Epidermal melanocyte (primary cell): Measurements from ENCODE around the gene SLC22A1.
"Not testable (repeated sequence)": the region's sequence is repeated elsewhere in the genome, so short reads cannot be mapped to it uniquely, and the experiment has no call there.

Experiments used
- DNase-seq: peaks from one replicate; pipeline ENCODE4 v3.0.0; 2011; ENCODE audit warnings: low spot score; ENCODE audit not compliant: insufficient read length

Gene SLC22A1

DNA sequence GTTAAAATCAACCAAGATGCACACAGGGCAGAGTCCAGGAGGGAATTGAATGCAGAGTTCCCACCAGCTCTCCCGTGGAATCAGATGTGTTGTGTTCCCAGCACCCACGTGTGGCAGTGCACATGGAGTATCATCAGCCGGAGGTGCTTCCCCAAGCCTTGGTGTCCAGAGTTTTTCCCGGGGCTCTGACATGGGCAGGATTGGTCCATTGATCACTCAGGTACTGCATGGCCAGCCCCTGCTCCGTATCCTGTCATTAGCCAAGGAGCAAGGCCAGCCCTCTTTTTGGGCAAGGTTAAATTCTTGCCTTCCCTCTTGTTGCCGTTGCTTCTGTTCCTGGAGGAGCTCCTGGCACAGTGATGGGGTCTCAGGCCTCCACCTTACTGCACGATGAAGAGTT lies 28.6 kb upstream of the SLC22A1 start:
- DNase-seq, result no peak

DNA sequence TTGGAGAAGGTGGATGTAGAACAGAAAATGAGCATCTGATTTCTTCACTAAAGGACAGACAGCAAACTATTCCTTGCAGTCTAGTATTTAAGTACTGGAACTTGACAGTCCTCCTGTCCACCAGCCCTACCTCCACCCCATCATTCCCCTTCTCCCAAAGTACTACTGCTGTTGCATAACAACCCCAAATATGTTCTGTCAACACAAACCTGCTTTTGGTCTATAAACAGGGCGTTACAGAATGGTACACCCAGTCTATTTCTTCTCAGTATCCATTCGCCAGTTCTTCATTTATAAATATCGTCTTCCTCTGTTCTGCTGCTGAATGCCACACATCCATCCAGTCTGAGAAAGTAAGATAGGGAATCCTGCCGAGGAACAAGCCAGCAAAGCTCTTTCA lies 27.7 kb upstream of the SLC22A1 start:
- DNase-seq, result no peak

DNA sequence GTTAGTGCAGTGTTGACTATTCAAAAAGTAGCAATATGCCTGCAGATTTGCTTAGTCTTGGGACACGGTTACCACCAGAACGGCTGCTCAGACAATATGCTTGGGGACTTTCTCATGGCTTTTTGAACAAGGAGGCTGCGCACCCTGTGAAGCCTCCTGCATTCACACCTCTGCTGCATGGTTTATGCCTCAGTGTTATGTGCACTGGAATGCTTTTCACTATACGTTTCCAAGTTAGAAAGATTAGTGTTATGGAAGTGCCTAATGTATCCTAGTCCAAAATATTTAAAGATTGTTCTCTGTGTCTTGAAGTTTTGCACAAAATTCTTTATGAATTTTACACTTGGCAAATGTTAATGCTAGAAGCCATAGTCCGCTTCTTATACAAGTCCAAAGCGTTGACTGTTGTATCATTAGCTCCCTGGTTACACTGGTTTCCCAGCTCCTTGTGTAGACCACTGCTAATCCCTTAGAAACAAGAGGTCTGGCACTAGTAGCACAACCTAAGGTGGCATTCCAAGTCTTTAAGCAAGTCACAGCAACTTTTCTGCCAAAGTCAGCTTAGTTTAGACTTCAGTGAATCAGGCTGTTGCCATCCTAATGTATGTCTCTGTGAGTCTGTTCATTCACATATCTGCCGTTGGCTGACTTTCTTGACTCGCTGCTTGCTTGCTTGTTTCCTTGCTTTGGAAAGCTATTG lies 26.3 kb upstream of the SLC22A1 start:
- no peak for DNase-seq

DNA sequence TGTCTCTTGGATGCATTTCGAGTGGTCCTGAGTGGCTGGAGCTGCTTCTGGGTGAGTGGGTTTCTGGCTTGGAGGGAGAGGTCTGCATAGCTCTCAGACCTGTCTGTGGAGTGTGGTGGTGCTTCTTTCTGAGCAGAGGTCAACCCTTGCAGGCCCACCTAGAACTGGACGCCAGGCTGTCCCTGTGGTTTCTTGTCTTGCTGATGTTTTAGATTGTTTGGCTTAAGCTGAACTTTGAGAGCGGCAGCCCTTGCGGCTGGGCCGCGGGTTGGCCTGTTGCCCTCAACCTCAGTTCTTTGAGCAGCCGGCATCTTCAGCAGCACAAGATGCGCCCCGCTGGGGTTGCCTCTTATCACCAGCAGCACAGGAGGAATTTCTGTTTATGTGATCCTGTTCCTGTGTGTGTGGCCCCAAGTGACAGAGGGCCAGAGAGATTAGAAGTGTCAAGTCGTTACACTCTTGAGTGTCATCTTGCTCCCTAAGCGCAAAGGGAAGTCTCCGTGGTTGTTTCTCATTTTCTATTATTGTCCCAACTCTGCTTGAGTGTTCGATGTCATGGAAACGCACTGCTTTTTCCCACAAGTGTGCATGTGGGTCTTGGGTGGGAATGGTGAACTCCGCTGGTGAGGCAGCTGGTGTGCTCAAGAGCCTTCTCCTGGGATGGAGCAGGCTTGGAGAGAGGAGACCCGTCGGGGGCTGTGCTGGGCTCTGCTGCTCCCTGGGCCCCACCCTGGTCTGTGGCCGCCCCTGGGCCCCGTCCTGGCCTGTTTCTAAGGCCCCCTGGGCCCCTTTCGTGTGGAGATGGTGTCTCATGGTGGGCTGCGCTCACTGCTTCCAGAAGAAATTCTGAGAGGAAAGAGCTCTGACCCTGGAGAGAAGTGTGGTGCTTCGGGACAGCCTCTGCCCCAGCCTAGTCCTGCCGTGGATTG lies 20.1 kb upstream of the SLC22A1 start:
- no peak for DNase-seq

DNA sequence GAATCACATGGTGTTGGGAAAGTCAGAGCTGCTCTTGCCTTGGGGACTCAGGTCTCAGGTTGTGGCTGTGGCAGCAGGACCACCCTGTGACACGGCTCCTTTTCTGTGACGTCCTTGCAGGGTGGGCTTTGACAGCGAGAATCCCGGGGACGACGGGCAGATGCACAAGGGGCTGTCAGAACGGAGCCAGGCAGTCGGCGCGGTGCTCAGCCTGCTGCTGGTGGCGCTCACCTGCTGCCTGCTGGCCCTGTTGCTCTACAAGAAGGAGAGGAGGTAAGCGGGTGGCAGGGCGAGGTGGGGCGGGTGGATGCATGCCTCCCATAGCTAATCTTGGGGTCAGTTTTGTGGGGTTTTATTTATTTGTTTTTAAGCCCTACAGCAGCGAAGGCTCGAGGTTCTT lies 19.2 kb upstream of the SLC22A1 start:
- DNase-seq, result no peak

DNA sequence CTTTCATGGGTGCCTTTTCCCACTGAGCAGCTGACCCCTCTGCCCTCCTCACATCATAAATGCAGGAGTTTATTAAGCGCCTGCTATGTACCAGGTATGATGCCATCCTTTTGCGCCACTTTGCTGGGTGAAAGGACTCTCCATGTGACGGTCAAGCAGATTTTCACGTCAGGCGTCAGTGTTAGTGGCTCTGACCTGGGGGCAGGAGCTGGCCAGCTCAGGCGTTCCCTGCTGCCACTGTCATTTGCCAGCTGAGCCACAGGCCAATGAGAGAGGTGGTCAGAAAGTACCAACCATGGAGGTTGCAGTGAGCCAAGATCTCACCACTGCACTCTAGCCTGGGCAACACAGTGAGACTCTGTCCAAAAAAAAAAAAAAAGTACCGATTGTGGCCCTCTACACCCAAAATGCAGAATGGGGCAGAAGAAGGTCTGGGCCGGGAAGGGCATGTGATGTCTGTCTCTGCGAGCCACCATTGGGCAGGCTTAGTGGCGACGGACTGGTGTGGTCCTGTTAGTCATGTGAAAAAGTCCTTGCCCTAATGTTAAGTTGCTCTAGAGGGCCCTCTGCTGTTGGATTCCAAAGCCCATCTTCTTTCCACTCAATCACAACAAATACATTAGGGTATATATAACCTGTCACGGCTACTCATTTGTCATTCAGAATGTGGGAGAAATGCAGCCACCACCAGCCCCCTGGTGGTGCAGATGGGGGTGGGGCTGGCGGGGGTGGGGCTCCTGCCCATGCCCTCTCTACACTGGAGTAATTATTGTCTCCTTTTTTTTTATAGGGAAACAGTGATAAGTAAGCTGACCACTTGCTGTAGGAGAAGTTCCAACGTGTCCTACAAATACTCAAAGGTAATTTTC lies 18.4 kb upstream of the SLC22A1 start:
- no peak for DNase-seq

DNA sequence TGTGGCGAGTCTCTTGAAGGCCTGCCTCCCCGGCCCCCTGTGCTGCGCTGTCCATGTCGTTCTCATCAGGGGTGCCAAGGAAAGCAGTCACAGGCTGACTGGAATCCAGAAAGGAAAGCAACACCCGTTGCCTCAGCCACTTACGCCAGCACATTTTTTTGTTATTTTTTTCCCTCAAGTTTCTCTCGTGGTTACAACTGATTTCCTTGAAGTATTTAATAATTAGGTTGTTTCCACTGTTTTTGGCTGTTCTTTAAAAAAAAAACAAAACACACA lies 17.9 kb upstream of the SLC22A1 start:
- DNase-seq, result no peak

DNA sequence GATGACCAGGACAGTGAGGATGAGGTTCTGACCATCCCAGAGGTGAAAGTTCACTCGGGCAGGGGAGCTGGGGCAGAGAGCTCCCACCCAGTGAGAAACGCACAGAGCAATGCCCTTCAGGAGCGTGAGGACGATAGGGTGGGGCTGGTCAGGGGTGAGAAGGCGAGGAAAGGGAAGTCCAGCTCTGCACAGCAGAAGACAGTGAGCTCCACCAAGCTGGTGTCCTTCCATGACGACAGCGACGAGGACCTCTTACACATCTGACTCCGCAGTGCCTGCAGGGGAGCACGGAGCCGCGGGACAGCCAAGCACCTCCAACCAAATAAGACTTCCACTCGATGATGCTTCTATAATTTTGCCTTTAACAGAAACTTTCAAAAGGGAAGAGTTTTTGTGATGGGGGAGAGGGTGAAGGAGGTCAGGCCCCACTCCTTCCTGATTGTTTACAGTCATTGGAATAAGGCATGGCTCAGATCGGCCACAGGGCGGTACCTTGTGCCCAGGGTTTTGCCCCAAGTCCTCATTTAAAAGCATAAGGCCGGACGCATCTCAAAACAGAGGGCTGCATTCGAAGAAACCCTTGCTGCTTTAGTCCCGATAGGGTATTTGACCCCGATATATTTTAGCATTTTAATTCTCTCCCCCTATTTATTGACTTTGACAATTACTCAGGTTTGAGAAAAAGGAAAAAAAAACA lies 16.6 kb upstream of the SLC22A1 start:
- DNase-seq, result no peak

DNA sequence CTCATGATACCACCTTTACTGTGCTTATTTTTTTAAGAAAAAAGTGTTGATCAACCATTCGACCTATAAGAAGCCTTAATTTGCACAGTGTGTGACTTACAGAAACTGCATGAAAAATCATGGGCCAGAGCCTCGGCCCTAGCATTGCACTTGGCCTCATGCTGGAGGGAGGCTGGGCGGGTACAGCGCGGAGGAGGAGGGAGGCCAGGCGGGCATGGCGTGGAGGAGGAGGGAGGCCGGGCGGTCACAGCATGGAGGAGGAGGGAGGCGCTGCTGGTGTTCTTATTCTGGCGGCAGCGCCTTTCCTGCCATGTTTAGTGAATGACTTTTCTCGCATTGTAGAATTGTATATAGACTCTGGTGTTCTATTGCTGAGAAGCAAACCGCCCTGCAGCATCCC lies 15.6 kb upstream of the SLC22A1 start:
- no peak for DNase-seq

DNA sequence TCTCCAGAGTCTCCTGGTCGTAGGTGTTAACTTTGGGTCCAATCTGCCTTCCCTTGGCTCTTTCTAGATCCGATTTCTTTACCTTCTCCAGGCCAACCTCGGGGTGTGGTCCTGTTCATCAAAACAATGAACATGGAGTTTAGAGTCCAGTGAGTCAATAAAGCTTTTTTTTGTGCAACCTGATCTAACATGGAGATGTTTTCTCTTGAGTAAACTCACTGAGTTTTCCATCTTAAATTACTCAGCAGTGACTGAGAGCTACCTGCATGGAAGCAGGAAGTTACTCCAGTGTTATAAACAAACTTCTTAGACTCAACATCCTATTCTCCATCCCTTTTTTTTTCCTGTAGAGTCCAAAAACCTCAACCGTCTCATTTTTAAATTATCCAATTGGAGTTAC lies 14.9 kb upstream of the SLC22A1 start:
- DNase-seq, result no peak

DNA sequence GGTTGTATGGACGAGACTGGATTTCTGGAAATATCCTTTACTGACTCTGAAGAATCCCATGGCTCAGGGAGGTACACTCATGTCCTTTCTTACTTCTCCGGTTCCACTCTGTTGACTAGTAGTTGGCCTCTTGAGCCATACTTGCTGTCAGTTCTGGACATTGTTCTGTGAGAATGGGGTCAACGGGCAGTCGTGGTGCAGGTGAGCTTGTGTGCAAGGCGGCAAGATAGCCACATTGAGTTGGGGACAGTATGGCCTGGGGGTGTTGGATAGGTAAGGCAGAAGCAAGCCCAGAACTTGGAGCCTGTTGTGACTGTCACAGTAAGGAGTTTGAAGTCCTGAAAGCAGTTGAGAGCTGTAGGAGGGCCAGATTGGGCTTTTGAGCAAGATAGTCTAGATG lies 13.5 kb upstream of the SLC22A1 start:
- DNase-seq, result no peak

DNA sequence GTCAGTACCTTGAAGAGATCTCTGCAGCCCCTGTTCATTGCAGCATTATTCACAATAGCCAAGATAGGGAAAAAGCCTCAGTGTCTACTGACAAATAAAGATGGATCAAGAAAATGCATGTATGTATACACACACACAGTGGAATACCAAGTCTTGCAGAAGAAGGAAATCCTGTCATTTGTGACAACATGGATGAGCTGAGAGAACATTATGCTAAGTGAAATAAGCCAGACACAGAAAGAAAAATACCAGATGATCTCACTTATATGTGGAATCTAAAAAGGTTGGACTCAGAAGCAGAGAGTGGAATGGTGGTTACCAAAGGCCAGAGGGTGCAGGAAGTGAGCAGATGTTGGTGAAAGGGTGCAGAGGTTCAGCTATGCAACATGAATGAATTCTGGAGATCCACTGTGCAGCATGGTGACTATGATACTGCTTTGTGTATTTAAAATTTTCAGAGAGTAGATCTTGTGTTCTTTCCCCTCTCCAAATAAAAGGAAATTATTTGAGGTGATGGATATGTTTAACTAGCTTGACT lies 11.0 kb upstream of the SLC22A1 start:
- DNase-seq, result no peak

DNA sequence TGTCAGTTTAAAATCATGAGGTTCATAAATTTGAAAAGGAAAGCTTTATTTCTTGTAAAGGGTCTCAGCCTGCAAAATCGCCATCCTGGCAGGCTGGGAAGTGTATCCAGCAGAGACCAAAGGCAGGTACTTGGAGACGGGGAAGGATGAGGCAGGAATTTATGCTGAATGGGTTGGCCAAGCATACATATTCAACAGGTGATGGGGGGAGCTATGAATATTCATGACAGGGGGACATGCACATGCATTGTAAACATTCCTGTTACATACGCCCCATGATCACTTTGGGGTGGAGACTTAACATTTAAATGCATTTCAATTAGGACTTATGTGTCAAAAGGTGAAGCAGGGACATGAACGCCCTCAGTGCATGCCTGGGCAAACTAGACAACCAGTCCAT lies 9.8 kb upstream of the SLC22A1 start:
- DNase-seq, result no peak

DNA sequence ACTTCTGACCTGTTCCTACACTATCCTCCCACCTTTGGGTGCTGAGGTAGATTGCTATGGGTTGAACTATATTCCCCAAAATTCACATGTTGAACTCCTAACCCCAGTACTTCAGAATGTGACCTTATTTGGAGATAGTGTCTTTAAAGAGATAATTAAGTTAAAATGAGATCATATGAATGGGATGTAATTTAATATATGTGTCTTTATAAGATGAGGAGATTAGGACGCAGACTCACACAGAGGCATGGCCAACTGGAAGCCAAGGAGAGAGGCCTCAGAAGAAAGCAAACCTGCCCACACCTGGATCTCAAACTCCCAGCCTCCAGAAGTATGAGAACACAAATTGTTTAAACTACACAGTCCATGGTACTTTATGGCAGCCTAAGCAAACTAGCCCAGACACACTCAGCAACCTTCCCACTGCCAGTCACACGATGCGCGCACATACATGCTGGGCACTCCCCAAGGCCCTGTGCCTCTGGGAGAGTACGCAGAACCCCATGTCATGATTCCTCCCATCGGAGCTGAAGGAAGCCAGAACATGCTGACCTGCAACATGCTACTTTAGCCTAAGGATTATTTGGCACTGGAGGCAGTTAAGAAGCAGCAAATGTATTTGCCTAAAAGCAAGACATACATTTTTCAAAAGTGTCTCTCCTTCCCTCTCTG lies 8.9 kb upstream of the SLC22A1 start:
- DNase-seq, result no peak

DNA sequence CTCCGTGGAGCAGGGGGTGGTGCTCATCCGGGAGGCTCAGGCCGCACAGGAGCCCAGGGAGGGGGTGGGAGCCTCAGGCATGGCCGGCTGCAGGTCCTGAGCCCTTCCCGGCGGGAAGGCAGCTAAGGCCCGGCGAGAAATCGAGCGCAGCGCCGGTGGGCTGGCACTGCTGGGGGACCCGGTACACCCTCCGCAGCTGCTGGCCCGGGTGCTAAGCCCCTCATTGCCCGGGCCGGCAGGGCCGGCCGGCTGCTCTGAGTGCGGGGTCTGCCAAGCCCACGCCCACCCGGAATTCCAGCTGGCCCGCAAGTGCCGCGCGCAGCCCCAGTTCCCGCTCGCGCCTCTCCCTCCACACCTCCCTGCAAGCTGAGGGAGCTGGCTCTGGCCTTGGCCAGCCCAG lies 7.1 kb upstream of the SLC22A1 start:
- DNase-seq, result not testable (repeated sequence)

DNA sequence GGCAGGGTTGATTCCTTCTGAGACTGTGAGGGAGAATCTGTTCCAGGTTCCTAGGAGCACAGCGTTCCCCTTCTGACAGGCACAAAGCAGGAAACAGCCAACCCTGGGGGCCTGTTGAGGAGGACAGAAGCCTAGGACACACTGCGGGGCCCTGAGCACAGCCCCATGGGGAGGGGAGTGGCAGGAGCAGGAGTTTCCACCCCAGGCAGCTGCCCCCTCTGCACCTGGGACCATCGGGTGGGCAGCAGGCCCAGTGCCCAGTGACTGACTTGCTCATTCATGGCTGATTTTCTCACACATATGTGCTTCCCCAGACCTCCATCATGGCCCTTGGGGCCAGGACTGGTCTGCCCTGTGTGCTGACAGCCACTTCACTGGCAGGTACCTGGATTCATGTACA lies 6.2 kb upstream of the SLC22A1 start:
- no peak for DNase-seq

DNA sequence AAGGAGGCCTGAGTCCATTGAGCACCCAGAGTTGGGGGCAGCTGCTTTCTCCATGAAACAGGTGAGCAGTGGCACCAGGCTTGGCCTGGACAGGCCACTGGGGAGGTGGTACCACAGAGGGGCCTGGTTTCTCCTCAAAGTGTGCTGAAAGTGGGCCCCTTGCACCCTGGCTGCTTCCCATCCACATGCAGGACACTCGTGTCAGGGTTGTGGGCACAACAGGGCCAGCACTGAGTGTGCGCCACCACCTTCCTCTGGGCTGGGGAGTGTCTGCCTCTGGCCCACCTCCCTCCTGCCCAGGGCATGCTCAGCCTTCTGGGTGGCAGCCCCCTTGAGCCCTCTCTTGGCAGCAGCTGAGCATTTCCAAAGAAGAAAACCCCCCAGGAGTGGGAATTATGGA lies 5.2 kb upstream of the SLC22A1 start:
- no peak for DNase-seq

DNA sequence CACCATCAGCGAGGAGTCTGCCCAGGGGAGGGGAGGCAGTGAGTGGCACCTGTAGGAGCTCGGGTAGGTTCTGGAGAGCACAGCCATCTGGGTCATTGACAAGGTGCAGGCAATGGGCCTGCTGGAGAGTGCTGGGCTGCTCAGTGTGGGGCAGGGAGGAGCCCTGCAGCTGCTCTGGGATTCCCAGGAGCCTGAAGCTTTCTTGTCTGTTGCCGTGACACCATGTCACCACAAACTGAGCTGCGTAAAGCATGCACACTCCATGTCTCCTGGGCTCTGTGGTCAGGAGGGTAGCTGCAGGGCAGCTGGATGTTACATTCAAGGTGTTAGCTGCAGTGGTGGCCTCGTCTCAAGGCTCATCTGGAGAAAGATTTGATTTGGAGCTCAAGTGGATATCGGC lies 4.5 kb upstream of the SLC22A1 start:
- DNase-seq, result no peak

DNA sequence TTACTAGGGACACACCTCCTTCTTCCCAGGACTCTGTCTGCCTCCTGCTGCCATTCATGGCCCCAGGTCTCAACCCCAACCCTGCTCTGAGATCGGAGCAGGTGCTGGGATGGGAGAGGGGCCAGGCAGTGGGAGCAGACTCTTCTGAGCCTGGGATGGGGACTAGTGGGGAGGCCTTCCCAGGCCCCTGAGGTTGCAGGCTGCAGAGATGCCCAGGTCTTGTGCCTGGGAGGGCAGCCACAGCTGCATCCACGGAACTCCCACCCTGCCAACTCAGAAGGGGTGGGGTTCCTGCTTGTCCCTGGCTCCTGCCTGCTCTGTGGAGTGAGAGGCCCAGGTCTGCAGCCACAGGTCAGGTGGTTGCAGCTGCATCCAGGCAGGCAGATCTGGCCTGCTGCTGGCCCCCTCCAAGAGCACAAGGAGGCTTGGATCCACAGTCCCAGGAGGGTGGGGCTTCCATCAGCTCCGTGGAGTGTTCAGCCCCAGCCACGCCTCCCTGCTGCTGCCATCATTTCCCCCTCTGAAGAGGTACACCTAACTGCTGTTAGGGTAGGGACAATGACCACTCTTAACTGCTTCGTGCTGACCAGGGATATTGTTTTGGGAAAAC lies 2.9 kb upstream of the SLC22A1 start:
- no peak for DNase-seq

DNA sequence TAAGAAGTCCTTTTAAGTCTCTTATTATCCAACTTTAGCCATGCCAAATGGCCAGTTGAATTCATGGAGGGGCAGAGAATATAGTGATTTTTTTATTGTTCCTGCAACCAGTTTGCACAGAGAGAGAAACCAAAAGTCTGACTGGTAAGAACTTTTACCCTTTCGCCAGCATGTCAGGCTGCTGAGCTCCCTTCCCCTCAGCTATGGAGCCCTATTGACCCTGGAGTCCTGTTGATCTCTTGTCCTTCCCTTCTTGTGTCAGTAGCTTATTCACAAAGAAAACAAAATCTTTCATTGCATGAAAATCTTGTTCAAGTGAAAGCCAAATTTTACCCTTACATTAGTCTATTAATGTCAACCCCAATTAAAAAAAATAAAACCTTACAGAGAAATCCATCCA lies 1.5 kb upstream of the SLC22A1 start:
- no peak for DNase-seq
